MM.1S (cell line): ENCODE measurements around the gene CACNG3.

Experiments
- DNase-seq: peaks from one replicate; pipeline ENCODE4 v3.0.0-alpha.2; 2015
- H2AFZ ChIP-seq: fragments of 300-600 bp; sonication (generic); 2 replicates; pipeline ENCODE4 v1.6.0; 2016; ENCODE audit warnings: antibody characterized with exemption, low read length
- H3F3A ChIP-seq: fragments of 300-600 bp; sonication (generic); 2 replicates; pipeline ENCODE4 v1.6.1; 2016; ENCODE audit warnings: mild to moderate bottlenecking, antibody characterized with exemption, low read length, moderate library complexity, mixed read lengths; ENCODE audit not compliant: insufficient read depth
- H3K27ac ChIP-seq: fragments of 300-600 bp; sonication (generic); 2 replicates; pipeline ENCODE4 v1.5.1; 2016; ENCODE audit warnings: mild to moderate bottlenecking, low read length
- H3K27me3 ChIP-seq: fragments of 300-600 bp; sonication (generic); replicated peaks from 2 replicates; pipeline ENCODE4 v1.6.0; 2016; ENCODE audit warnings: low read length; ENCODE audit not compliant: insufficient read depth
- H3K36me3 ChIP-seq: fragments of 300-600 bp; sonication (generic); replicated peaks from 2 replicates; pipeline ENCODE4 v1.6.1; 2016; ENCODE audit warnings: mild to moderate bottlenecking, low read length, mixed read lengths; ENCODE audit not compliant: insufficient read depth
- H3K4me1 ChIP-seq: fragments of 300-600 bp; sonication (generic); 2 replicates; pipeline ENCODE4 v1.6.1; 2016; ENCODE audit warnings: low read length, mixed read lengths
- H3K4me2 ChIP-seq: fragments of 300-600 bp; sonication (generic); 2 replicates; pipeline ENCODE4 v1.6.0; 2016; ENCODE audit warnings: low read depth, low read length
- H3K4me3 ChIP-seq: fragments of 300-600 bp; sonication (generic); 2 replicates; pipeline ENCODE4 v1.5.1; 2016; ENCODE audit warnings: low read length, mixed read lengths
- H3K79me2 ChIP-seq: fragments of 300-600 bp; sonication (generic); 2 replicates; pipeline ENCODE4 v1.6.1; 2016; ENCODE audit warnings: mixed run types, low read length, mixed read lengths
- H3K9ac ChIP-seq: fragments of 300-600 bp; sonication (generic); 2 replicates; pipeline ENCODE4 v1.6.1; 2016; ENCODE audit warnings: low read length, mixed read lengths
- H3K9me2 ChIP-seq: fragments of 300-600 bp; sonication (generic); replicated peaks from 2 replicates; pipeline ENCODE4 v1.6.1; 2016; ENCODE audit warnings: mild to moderate bottlenecking, low read length, mixed read lengths; ENCODE audit not compliant: insufficient read depth
- H3K9me3 ChIP-seq: fragments of 300-600 bp; sonication (generic); replicated peaks from 2 replicates; pipeline ENCODE4 v1.6.1; 2016; ENCODE audit warnings: mild to moderate bottlenecking, low read length, mixed read lengths; ENCODE audit not compliant: insufficient read depth
- H4K20me1 ChIP-seq: fragments of 300-600 bp; sonication (generic); 2 replicates; pipeline ENCODE4 v1.6.1; 2016; ENCODE audit warnings: mild to moderate bottlenecking, low read length, moderate library complexity, mixed read lengths; ENCODE audit not compliant: insufficient read depth
- EZH2 ChIP-seq: fragments of 300-600 bp; sonication (generic); optimal IDR thresholded peaks from 2 replicates; pipeline ENCODE3; 2017; ENCODE audit warnings: low read depth, mild to moderate bottlenecking, antibody characterized with exemption, low read length, mixed read lengths
- EZH2phosphoT487 ChIP-seq: fragments of 300-600 bp; sonication (generic); IDR thresholded peaks from 2 replicates; pipeline ENCODE4 v1.6.1; 2018; ENCODE audit warnings: antibody characterized with exemption, low read length
- TF ChIP-seq, protein P1 (sequence below): fragments of 300-600 bp; sonication (generic); IDR thresholded peaks from 2 replicates; pipeline ENCODE4 v1.5.1; 2016; ENCODE audit warnings: antibody characterized with exemption, low read length, mixed read lengths

CACNG3 gene

DNA sequence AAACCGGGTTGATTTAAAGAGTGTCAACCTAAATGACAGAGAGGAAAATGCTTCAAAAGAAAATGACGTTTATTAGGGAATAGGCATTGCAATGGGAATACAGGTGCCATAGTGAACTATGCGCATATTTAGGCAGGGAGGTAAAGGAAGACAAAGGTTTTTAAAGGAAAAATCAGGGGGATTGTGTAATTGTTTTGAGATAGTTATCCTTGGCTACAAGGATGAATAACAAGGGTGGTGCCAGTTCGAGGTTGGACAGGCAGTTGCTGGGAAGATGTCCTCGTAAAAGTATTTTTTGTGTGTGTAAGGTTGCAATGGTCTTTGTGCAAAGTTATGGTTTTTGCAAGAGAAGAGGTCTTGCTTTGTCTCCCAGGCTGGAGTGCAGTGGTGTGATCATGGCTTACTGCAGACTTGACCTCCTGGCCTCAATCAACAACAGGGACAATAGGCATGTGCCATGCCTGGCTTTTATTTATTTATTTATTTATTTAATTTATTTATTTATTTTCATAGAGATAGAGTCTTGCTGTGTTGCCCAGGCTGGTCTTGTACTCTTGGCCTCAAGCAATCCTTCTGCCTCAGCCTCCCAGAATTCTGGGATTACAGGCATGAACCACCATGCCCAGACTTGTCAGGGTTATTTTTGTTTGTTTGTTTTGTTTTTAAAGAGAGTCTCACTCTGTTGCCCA, 63.1 kb downstream of the CACNG3 start:
- no peak overlapping the region for H3K9ac ChIP-seq
- no peaks in the 10 kb centered on the region for H3K4me1 ChIP-seq
- no peaks in the 10 kb centered on the region for H3K9me2 ChIP-seq
- H3K9me3 ChIP-seq = no peaks in the 10 kb centered on the region
- DNase-seq = no peak
- TF ChIP-seq EZH2 (no peak), EZH2phosphoT487 (no peak)
- TF ChIP-seq, protein P1, sequence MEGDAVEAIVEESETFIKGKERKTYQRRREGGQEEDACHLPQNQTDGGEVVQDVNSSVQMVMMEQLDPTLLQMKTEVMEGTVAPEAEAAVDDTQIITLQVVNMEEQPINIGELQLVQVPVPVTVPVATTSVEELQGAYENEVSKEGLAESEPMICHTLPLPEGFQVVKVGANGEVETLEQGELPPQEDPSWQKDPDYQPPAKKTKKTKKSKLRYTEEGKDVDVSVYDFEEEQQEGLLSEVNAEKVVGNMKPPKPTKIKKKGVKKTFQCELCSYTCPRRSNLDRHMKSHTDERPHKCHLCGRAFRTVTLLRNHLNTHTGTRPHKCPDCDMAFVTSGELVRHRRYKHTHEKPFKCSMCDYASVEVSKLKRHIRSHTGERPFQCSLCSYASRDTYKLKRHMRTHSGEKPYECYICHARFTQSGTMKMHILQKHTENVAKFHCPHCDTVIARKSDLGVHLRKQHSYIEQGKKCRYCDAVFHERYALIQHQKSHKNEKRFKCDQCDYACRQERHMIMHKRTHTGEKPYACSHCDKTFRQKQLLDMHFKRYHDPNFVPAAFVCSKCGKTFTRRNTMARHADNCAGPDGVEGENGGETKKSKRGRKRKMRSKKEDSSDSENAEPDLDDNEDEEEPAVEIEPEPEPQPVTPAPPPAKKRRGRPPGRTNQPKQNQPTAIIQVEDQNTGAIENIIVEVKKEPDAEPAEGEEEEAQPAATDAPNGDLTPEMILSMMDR = no peak
- H3K36me3 ChIP-seq = no peaks in the 10 kb centered on the region
- no peak overlapping the region for H2AFZ ChIP-seq
- H3K27me3 ChIP-seq = no peaks in the 10 kb centered on the region
- H3K27ac ChIP-seq = no peak overlapping the region
- no peak overlapping the region for H3K4me3 ChIP-seq
- H4K20me1 ChIP-seq = no peaks in the 10 kb centered on the region
- no peaks in the 10 kb centered on the region for H3F3A ChIP-seq
- H3K79me2 ChIP-seq = no peaks in the 10 kb centered on the region
- no peak overlapping the region for H3K4me2 ChIP-seq

DNA sequence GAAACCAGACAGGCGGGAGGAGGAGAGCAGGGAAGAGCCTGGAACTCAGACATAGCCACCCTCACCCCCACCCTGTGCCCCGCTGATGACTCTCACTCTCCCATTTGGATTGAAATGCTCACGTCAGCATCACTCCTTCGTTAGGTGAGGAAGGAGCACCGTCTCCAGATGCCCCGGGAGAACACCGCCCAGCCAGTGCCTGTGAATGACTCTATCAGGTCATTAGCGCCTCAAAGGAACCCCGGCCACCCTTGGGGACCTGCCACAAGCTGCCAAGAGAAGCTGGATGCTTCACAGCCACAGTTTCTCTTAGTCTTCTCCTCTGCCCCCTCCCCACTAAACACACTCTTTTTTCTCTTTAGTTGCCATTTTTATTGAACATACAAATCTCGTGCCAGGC, 66.0 kb downstream of the CACNG3 start:
- no peak for DNase-seq
- Histone ChIP-seq H3K36me3 (no peaks in the 10 kb centered on the region), H3K4me3 (no peak overlapping the region), H3K27me3 (no peaks in the 10 kb centered on the region), H3K9ac (no peak overlapping the region), H3K4me1 (no peaks in the 10 kb centered on the region), H3F3A (no peaks in the 10 kb centered on the region), H4K20me1 (no peaks in the 10 kb centered on the region), H3K79me2 (no peaks in the 10 kb centered on the region), H3K9me2 (no peaks in the 10 kb centered on the region), H2AFZ (no peak overlapping the region), H3K9me3 (no peaks in the 10 kb centered on the region), H3K4me2 (no peak overlapping the region), H3K27ac (no peak overlapping the region)
- TF ChIP-seq, protein P1 = no peak
- TF ChIP-seq EZH2phosphoT487 = no peak
- no peak for TF ChIP-seq EZH2

DNA sequence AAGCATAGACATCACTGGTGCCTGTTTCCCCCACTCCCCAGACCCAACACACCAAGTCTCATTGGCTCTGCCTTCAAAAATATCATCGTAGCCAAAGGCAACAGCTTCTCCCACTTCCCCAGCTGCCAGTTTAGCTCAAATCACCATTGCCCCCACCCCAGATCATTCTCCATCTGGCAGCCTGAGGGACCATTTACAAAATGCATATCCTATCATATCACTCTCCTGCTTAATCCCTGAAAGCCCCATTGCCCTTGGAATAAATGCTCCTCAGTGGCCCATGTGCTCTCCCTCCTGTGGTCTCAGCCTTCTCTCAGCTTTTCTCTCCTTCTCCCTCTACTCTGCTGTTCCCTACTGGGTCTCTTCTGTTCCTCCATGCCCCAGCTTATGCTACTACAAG, 68.3 kb downstream of the CACNG3 start:
- H3K4me3 ChIP-seq = no peak overlapping the region
- H3K27me3 ChIP-seq = no peaks in the 10 kb centered on the region
- H4K20me1 ChIP-seq = no peaks in the 10 kb centered on the region
- no peaks in the 10 kb centered on the region for H3K9me2 ChIP-seq
- no peaks in the 10 kb centered on the region for H3F3A ChIP-seq
- no peaks in the 10 kb centered on the region for H3K79me2 ChIP-seq
- H3K27ac ChIP-seq = no peak overlapping the region
- no peaks in the 10 kb centered on the region for H3K36me3 ChIP-seq
- TF ChIP-seq EZH2phosphoT487 (no peak), EZH2 (no peak)
- no peak overlapping the region for H3K4me2 ChIP-seq
- no peak for DNase-seq
- no peaks in the 10 kb centered on the region for H3K9me3 ChIP-seq
- no peak overlapping the region for H3K9ac ChIP-seq
- no peaks in the 10 kb centered on the region for H3K4me1 ChIP-seq
- H2AFZ ChIP-seq = no peak overlapping the region

DNA sequence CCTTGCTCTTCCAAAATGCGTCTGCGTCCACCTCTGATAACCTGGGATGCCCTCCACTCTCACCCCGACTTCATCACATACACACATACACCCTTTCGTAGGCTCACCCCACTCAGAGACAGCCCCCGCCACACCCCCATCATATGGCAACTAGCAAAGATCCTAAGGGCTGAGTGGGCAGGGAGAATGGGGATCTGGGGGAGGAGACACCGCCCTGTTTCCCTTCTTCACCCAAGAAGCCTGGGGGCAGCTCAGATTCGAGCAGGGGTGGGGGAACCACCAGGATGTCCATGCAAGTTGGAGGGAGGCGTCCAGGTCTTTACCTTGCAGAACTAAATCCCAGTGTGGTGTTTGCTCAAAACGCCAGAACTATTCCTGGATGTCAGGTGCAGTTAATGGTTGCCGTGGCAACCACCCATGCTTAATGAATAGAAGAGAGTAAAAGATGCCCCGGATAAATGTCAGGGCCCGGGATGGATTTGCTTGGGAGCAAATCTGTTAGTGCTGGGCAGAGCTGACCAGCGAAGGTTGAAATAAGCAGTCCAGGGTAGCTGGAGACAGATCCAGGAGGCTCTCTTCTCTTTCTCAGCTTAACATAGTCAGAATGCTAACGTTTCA, 72.8 kb downstream of the CACNG3 start:
- Histone ChIP-seq H4K20me1 (no peaks in the 10 kb centered on the region), H3K4me3 (no peak overlapping the region), H3F3A (no peaks in the 10 kb centered on the region), H3K27ac (no peak overlapping the region), H3K36me3 (no peaks in the 10 kb centered on the region), H3K4me2 (no peak overlapping the region), H3K27me3 (no peaks in the 10 kb centered on the region), H3K79me2 (no peaks in the 10 kb centered on the region), H3K4me1 (no peaks in the 10 kb centered on the region), H3K9me2 (no peaks in the 10 kb centered on the region), H3K9ac (no peak overlapping the region), H2AFZ (no peak overlapping the region), H3K9me3 (no peaks in the 10 kb centered on the region)
- TF ChIP-seq EZH2phosphoT487 (no peak), EZH2 (no peak)
- TF ChIP-seq, protein P1 = no peak
- DNase-seq = no peak
